Stimulated activated CD8-positive, alpha-beta memory T cell treated with anti-CD3 and anti-CD28 coated beads, Interleukin-7, amount 100 ng/mL, for 24 hours (primary cell): ENCODE data around the gene PLK5.

ENCODE experiments used
- DNase-seq: peaks from one replicate; pipeline ENCODE4 v3.0.0-alpha.2; 2020; ENCODE audit warnings: low read depth

The PLK5 gene

DNA sequence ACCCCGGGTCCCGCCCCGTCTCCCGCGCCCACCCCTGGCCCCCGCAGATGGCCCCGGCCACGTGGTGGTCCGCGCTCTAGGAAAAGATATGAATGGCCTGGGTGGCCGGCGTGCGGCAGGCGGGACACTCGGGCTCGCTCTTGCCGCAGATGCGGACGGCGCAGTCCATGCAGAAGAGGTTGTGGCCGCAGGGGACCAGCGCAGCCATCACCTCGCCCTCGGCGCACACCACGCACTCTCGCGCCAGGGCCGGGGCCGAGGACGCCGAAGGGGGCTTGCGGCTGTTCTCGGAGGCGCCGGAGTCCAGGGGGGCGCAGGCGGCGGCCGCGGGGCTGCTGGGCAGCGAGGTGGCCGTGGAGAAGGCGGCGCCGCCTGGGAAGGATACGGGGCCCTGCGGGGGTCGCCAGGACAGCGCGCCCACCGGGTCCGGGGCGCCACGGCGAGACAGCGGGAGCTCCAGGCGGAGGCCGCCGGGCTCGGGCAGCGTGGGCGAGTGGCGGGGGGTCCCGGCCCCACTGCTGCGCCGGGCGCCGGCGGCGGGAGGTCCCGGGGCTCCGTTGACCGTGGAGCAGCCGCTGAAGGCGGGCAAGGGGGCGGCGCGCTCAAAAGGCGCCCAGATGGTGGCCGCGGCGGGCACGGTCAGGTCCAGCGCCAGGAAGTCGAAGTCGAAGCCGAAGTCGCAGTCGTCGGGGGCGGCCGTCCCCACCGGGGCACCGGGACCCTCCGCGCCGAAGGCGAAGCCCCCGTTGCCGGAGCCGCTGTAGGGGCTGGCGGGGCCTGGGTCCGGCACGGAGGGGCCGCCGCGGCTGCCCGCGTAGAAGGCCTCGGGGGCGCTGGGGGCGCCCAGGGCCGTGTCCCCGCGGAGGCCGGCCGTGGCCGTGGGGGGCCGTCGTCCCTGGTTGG lies 31.9 kb downstream of the PLK5 start:
- no peak for DNase-seq

GRCh38 chr19:1556390-1557070 lies 32.7 kb downstream of the PLK5 start:
- no peak for DNase-seq

GRCh38 chr19:1558552-1558951 lies 34.7 kb downstream of the PLK5 start:
- DNase-seq, result no peak

- no peak for DNase-seq
Measured at GRCh38 chr19:1560286-1560882, 36.5 kb downstream of the PLK5 start.

- no peak for DNase-seq
Measured at GRCh38 chr19:1561236-1561842, 37.5 kb downstream of the PLK5 start.

DNA sequence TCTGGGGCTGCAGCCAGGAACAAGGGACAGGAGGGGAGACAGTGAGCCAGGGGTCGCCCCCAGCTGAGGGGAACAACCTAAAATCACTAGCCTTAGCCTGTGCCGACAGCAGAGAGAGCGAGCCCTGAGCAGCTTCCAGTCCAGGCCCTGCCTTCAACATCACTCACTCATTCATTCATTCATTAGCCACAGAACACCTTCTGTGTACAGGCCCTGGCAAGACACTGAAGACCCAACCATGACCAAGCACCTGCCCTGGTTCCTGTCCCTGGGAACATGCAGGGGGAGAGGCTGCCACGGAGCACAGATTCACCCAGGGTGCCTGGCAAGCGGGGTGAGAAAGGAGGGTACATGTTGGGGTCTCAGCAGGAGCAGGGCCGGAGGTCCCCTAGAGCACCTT lies 39.4 kb downstream of the PLK5 start:
- no peak for DNase-seq

DNA sequence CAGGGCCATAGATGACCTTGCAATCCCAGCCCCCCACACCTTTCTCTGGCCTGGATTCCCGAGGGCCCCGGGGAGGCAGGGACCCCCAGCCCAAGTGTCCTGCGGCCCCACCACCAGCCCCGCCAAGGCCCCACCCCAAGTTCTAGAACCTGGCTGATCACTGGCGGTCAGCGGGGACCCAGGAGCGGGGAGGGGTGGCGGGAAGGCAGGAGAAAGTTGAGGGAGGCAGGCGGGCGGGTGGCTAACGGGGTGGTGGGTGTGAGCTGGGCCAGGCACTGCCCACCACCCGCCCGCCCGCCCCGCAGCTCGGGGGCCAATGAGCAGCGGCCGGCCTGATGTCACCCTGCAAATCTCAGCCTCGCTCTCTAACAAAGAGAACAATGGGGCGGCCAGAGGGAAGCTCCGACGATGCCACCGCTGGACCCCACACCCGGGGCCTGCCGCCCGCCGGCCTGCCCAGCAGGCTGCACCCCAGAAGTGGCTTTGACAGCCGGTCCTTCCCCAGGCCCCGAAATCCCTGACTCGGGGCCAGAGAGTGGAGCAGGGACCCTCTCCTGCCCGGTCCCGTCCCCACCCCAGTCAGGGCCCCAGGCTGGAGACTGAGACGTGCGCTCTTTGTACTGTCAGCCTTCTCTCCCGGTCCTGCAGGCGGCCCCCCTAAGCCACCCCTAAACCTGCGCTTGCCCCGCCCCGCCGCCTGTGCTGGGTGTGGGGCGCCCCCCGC lies 42.7 kb downstream of the PLK5 start:
- no peak for DNase-seq

- no peak for DNase-seq
Measured at GRCh38 chr19:1567116-1567847, 43.4 kb downstream of the PLK5 start.

GRCh38 chr19:1567848-1568227 lies 44.0 kb downstream of the PLK5 start:
- DNase-seq, result no peak

GRCh38 chr19:1568320-1569019 lies 44.6 kb downstream of the PLK5 start, which contains the start of gene MEX3D:
Gene MEX3D, minus strand, starts transcription at chr19:1568325. Its CDS starts 267 bp downstream, at chr19:1568058.
- DNase-seq, result peak; percentile 64

DNA sequence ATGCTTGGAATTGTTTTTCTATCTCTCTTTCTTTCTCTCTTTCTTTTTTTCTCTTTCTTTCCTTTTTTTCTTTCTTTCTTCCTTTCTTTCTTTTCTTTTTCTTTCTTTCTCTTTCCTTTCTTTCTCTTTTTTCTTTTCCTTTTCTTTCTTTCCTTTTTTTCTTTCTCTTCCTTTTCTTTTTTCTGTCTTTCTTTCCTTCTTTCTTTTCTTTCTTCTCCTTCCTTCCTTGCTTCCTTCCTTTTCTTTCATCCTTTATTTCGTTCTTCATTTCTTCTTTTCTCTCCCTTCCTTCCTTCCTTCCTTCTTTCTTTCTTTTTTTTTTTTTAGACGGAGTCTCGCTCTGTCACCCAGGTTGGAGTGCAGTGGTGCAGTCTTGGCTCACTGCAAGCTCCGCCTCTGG lies 46.1 kb downstream of the PLK5 start:
- DNase-seq, result no peak

GRCh38 chr19:1570836-1571235 lies 47.0 kb downstream of the PLK5 start:
- no peak for DNase-seq

GRCh38 chr19:1571358-1571757 lies 47.5 kb downstream of the PLK5 start:
- DNase-seq, result no peak

- DNase-seq, result no peak
Measured at GRCh38 chr19:1572795-1573194, 48.9 kb downstream of the PLK5 start.

DNA sequence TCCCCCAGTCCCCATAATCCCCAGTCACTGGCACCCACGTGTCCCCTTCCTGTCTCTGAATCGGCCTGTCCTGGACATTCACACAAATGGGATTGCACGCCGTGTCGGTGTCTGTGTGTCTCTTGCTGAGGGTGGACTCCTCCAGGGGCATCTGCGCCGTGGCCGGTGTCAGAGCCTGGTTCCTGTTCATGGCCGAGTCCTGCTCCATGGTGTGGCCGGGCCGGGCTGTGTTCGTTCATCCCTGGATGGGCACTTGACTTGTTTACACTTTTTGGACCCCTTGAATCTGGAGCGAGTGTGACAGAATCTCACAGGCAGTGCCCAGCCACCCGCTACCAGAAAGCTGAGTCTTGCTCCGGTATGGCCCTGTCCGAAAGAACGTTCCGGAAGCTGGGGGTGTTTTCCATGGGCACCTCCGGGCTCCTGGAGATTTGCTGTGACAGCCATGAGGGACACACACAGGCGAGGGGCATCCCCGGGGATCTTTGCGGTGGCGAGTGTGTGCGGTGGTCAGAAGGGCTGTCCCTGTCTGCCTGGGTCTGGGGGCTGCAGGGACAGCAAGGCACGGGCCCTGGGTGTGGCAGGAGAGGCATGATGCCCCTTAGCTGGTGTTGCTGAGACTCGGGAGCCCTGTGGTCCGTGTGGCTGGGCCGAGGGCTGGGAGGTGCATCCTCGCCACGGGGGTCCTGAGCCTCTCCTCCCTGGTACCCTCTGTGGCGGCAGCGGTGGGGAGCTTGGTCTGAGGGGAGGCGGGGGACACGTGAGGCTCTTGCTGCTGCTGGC lies 50.7 kb downstream of the PLK5 start:
- DNase-seq, result no peak

DNA sequence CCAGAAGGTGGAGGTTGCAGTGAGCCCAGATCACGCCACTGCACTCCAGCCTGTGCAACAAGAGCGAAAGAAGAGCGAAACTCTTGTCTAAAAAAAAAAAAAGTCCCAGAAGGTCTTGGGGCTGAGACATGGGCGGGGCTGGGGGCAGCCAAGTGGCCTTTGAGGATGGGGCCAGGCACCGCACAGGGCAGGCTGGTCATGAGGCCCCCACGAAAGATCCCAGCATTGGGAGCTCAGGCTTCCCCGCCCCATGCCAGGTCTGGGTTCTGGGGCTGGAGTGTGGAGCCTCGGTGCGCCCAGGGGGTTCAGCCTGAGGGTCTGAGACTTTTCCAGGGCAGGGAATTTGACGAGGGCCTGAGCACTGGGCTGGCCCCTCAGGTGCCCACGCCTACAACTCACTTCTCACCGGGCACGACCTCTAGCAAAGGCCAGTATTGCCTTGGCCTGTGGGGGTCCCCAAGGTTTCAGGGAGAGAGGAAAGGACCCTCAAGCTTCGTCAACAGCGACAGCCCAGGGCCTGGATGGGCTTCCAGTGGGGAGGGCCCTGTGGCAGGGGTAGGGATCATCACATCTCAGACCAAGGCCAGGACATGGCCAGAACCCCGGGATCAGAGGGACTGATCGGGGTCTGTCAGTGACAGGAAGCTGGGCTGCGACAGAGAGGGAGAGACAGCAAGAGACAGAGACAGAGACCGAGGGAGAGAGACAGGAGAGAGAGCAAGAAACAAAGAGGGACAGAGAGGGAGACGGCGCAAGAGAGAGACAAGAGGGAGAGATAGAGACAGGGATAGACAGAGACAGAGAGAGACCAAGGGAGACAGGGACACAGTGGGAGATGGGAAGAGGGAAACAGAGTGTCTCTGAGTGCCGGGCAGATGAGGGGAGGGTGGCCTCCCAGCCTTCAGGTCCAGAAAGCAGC lies 51.7 kb downstream of the PLK5 start:
- DNase-seq, result no peak

GRCh38 chr19:1576242-1577089 lies 52.6 kb downstream of the PLK5 start:
- DNase-seq, result no peak
